HepG2 (cell line): ENCODE results near the gene LCE2D.

ENCODE experiments used
- TF ChIP-seq, protein P1 (sequence below): sonication (generic); formaldehyde crosslinking; IDR thresholded peaks from 2 replicates; pipeline ENCODE4 v1.4.0; 2020; ENCODE audit warnings: missing genetic modification reagents
- TF ChIP-seq, protein P2 (sequence below): sonication (generic); formaldehyde crosslinking; IDR thresholded peaks from 2 replicates; pipeline ENCODE4 v1.4.0; 2020; ENCODE audit warnings: mild to moderate bottlenecking, missing genetic modification reagents

DNA sequence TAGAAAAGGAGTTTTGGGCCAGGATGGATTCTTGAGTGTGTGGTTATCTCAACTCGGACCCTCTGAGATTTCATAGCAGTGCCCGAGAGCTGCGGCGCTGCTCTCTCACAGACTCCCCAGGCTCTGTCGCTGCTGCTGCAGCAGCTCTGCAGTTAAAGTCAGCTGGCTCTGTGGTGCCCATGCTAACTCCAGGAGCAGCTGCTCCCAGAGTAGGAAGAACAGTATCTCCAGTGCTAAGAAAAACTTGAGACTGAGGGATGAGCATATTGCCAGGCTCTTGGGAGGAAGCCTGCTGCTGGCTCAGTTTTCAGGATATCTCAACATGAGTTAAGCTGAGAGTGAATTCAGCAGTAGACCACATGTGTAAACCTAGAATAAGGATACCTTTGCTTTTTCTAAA, 4.5 kb downstream of the LCE2D start:
- TF ChIP-seq, protein P1, sequence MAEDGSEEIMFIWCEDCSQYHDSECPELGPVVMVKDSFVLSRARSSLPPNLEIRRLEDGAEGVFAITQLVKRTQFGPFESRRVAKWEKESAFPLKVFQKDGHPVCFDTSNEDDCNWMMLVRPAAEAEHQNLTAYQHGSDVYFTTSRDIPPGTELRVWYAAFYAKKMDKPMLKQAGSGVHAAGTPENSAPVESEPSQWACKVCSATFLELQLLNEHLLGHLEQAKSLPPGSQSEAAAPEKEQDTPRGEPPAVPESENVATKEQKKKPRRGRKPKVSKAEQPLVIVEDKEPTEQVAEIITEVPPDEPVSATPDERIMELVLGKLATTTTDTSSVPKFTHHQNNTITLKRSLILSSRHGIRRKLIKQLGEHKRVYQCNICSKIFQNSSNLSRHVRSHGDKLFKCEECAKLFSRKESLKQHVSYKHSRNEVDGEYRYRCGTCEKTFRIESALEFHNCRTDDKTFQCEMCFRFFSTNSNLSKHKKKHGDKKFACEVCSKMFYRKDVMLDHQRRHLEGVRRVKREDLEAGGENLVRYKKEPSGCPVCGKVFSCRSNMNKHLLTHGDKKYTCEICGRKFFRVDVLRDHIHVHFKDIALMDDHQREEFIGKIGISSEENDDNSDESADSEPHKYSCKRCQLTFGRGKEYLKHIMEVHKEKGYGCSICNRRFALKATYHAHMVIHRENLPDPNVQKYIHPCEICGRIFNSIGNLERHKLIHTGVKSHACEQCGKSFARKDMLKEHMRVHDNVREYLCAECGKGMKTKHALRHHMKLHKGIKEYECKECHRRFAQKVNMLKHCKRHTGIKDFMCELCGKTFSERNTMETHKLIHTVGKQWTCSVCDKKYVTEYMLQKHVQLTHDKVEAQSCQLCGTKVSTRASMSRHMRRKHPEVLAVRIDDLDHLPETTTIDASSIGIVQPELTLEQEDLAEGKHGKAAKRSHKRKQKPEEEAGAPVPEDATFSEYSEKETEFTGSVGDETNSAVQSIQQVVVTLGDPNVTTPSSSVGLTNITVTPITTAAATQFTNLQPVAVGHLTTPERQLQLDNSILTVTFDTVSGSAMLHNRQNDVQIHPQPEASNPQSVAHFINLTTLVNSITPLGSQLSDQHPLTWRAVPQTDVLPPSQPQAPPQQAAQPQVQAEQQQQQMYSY (CRISPR knock-in tag), result no peak
- TF ChIP-seq, protein P2, sequence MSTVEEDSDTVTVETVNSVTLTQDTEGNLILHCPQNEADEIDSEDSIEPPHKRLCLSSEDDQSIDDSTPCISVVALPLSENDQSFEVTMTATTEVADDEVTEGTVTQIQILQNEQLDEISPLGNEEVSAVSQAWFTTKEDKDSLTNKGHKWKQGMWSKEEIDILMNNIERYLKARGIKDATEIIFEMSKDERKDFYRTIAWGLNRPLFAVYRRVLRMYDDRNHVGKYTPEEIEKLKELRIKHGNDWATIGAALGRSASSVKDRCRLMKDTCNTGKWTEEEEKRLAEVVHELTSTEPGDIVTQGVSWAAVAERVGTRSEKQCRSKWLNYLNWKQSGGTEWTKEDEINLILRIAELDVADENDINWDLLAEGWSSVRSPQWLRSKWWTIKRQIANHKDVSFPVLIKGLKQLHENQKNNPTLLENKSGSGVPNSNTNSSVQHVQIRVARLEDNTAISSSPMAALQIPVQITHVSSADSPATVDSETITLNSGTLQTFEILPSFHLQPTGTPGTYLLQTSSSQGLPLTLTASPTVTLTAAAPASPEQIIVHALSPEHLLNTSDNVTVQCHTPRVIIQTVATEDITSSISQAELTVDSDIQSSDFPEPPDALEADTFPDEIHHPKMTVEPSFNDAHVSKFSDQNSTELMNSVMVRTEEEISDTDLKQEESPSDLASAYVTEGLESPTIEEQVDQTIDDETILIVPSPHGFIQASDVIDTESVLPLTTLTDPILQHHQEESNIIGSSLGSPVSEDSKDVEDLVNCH (CRISPR knock-in tag), result no peak
